Prostate gland (tissue), 2 donors: ENCODE measurements around the gene UPK1A.

Experiments
- POLR2A ChIP-seq: fragments of 450-650 bp; IDR thresholded peaks from one replicate; pipeline ENCODE4 v1.6.1; 2016; ENCODE audit warnings: antibody characterized with exemption, mild to moderate bottlenecking
- POLR2AphosphoS5 ChIP-seq: sonication (generic); formaldehyde crosslinking; IDR thresholded peaks from one replicate; pipeline ENCODE4 v1.6.1; 2017; ENCODE audit warnings: antibody characterized with exemption
- TF ChIP-seq, protein P1 (sequence below), 4 experiments: fragments of 200-600 bp in 2 of 4; fragments of 450-650 bp in 2 of 4; sonication (generic) in 2 of 4; IDR thresholded peaks; 1 replicate in 3 of 4; 2 replicates in 1 of 4; pipeline ENCODE4 v1.5.1; 2016 to 2019; ENCODE audit warnings: antibody characterized with exemption in 4 of 4, mild to moderate bottlenecking in 2 of 4, moderate library complexity in 2 of 4

- TF ChIP-seq, protein P1, sequence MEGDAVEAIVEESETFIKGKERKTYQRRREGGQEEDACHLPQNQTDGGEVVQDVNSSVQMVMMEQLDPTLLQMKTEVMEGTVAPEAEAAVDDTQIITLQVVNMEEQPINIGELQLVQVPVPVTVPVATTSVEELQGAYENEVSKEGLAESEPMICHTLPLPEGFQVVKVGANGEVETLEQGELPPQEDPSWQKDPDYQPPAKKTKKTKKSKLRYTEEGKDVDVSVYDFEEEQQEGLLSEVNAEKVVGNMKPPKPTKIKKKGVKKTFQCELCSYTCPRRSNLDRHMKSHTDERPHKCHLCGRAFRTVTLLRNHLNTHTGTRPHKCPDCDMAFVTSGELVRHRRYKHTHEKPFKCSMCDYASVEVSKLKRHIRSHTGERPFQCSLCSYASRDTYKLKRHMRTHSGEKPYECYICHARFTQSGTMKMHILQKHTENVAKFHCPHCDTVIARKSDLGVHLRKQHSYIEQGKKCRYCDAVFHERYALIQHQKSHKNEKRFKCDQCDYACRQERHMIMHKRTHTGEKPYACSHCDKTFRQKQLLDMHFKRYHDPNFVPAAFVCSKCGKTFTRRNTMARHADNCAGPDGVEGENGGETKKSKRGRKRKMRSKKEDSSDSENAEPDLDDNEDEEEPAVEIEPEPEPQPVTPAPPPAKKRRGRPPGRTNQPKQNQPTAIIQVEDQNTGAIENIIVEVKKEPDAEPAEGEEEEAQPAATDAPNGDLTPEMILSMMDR (IDR thresholded peaks at IDR 0.05) = no peak
- TF ChIP-seq POLR2A (no peak), POLR2AphosphoS5 (no peak)
Observed at GRCh38 chr19:35720648-35721047, 54.3 kb downstream of the UPK1A start.
